ACC112 (cell line): Measurements from ENCODE around the gene BTG3.

Experiments
- H2AFZ ChIP-seq: fragments of 200-600 bp; sonication (generic); one replicate; pipeline ENCODE4 v1.6.0; 2017; ENCODE audit warnings: antibody characterized with exemption, low read length; ENCODE audit not compliant: unreplicated experiment
- H3K27ac ChIP-seq: fragments of 200-600 bp; sonication (generic); 2 replicates; pipeline ENCODE4 v1.5.1; 2014; ENCODE audit warnings: low read depth, mild to moderate bottlenecking, antibody characterized with exemption, low read length, moderate library complexity
- H3K27me3 ChIP-seq: fragments of 200-600 bp; sonication (generic); 2 replicates; pipeline ENCODE4 v1.6.1; 2014; ENCODE audit warnings: mild to moderate bottlenecking, antibody characterized with exemption, low read length, moderate library complexity, mixed read lengths; ENCODE audit not compliant: insufficient read depth
- H3K36me3 ChIP-seq: fragments of 200-600 bp; sonication (generic); 2 replicates; pipeline ENCODE4 v1.6.1; 2016; ENCODE audit warnings: mild to moderate bottlenecking, antibody characterized with exemption, low read length, moderate library complexity, mixed read lengths; ENCODE audit not compliant: insufficient read depth
- H3K4me1 ChIP-seq: fragments of 200-600 bp; sonication (generic); one replicate; pipeline ENCODE4 v1.6.1; 2016; ENCODE audit warnings: low read length, mixed read lengths; ENCODE audit not compliant: insufficient read depth, unreplicated experiment, control insufficient read depth
- H3K4me3 ChIP-seq: fragments of 200-600 bp; sonication (generic); 2 replicates; pipeline ENCODE4 v1.5.1; 2014; ENCODE audit warnings: mild to moderate bottlenecking, low read depth, low read length
- H3K79me2 ChIP-seq: fragments of 200-600 bp; sonication (generic); one replicate; pipeline ENCODE4 v1.6.0; 2016; ENCODE audit warnings: low read length; ENCODE audit not compliant: control insufficient read depth, unreplicated experiment, insufficient read depth

Gene BTG3

DNA sequence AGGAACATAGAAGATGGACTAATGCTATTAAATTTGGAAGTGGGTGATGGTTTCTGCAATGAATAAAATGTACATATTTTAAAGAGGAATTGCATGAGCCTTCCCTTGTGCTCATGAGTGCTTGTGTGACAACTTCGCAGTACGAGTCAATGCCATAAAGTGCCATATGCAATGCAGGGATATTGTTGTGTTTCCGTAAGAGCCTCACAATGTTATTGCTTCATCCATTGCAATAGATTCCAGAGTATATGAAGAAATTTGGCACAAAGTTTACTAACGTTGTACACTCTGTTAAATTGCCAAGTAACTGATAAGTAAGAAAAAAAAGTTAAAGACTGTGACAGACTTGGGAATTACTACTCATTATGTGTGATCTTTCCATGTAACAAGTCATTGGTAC, 22.3 kb downstream of the BTG3 start:
- H3K4me1 ChIP-seq, result no peaks in the 10 kb centered on the region
- H3K27ac ChIP-seq, result no peak overlapping the region
- H3K4me3 ChIP-seq, result no peak overlapping the region
- no peak overlapping the region for H2AFZ ChIP-seq
- peaks cover 7% of the 10 kb centered on the region for H3K36me3 ChIP-seq
- H3K79me2 ChIP-seq, result no peaks in the 10 kb centered on the region
- H3K27me3 ChIP-seq, result no peaks in the 10 kb centered on the region

GRCh38 chr21:17585875-17586450, 26.7 kb downstream of the BTG3 start:
- Histone ChIP-seq H3K4me3 (no peak overlapping the region), H3K27ac (no peak overlapping the region), H3K79me2 (no peaks in the 10 kb centered on the region), H2AFZ (no peak overlapping the region), H3K27me3 (peaks cover 19% of the 10 kb centered on the region), H3K4me1 (no peaks in the 10 kb centered on the region), H3K36me3 (no peaks in the 10 kb centered on the region)

DNA sequence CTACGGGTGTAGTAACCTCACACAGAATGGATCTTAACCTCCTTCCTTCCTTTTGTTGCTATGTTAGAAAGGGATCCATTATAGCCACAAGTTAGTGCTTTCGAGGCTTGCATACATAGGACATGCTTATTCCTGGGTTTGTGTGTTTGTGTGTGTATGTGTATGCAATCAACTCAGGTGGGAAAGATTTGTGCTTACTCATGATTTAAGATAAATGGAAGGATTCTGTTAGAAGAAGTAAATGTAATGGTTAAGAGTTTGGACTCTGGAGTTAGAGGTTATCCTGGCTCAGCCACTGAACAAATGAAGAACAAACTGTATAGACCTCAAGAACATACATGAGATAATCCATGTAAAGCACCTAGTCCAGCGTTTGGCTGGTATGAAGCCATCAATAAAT, 28.8 kb downstream of the BTG3 start:
- Histone ChIP-seq H3K27ac (no peak overlapping the region), H3K4me3 (no peak overlapping the region), H3K36me3 (no peaks in the 10 kb centered on the region), H2AFZ (no peak overlapping the region), H3K79me2 (no peaks in the 10 kb centered on the region), H3K27me3 (peaks cover 20% of the 10 kb centered on the region), H3K4me1 (no peaks in the 10 kb centered on the region)

DNA sequence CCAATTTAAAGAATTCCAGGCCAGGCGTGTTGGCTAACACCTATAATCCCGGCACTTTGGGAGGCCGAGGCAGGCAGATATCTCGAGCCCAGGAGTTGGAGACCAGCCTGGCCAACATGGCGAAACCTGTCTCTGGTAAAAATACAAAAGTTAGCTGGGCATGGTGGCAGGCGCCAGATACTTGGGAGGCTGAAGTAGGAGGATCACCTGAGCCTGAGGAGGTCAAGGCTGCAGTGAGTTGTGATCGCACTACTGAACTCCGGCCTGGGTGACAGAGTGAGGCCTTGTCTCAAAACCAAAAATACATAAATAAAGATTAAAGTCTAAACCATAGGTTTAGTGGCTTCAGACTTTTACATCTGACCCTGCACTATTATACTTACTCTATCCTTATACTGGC, 32.4 kb downstream of the BTG3 start:
- Histone ChIP-seq H3K79me2 (no peaks in the 10 kb centered on the region), H2AFZ (no peak overlapping the region), H3K4me1 (no peaks in the 10 kb centered on the region), H3K4me3 (no peak overlapping the region), H3K27me3 (peaks cover 38% of the 10 kb centered on the region), H3K27ac (no peak overlapping the region), H3K36me3 (no peaks in the 10 kb centered on the region)

DNA sequence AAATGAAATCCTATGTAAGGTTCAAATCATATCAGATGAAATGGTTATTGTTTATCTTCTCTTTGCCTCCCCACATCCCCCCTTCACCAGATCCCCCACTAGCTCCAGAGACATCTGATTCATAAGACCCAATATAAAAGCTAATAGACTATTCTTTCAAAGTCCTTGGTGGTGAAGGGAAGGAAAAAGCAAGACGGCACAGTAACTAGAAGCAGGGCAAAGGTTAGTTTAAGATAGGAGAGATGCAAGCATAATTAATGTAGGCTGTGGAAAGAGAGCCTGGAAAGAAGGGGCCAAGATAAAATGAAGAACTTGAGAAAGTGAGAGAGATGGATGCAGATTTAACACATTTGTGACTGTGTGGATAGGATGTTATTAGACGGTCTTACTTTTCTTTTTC, 33.8 kb downstream of the BTG3 start:
- no peak overlapping the region for H3K27ac ChIP-seq
- H3K4me1 ChIP-seq, result no peaks in the 10 kb centered on the region
- peaks cover 46% of the 10 kb centered on the region for H3K27me3 ChIP-seq
- H3K4me3 ChIP-seq, result no peak overlapping the region
- no peaks in the 10 kb centered on the region for H3K36me3 ChIP-seq
- H3K79me2 ChIP-seq, result no peaks in the 10 kb centered on the region
- H2AFZ ChIP-seq, result no peak overlapping the region

DNA sequence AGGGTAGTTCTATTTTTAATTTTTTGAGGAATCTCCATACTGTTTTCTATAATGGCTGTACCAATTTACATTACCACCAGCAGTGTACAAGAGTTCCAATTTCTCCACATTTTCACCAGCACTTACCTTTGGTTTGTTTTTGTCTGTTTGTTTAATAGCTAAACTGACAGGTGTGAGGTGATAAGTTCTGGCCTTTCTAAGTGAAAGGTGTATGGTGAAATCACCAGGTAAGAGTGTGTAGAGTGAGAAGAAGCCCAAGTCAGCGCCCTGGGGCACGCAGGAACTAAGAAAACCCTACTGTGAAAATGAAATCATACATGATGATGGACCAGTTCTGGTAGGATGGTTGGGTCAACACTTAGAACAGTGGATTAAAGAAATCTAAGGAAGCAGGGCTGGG, 34.5 kb downstream of the BTG3 start:
- no peaks in the 10 kb centered on the region for H3K79me2 ChIP-seq
- H3K27me3 ChIP-seq, result peaks cover 47% of the 10 kb centered on the region
- H3K4me1 ChIP-seq, result no peaks in the 10 kb centered on the region
- H3K36me3 ChIP-seq, result no peaks in the 10 kb centered on the region
- no peak overlapping the region for H3K27ac ChIP-seq
- no peak overlapping the region for H2AFZ ChIP-seq
- H3K4me3 ChIP-seq, result no peak overlapping the region

DNA sequence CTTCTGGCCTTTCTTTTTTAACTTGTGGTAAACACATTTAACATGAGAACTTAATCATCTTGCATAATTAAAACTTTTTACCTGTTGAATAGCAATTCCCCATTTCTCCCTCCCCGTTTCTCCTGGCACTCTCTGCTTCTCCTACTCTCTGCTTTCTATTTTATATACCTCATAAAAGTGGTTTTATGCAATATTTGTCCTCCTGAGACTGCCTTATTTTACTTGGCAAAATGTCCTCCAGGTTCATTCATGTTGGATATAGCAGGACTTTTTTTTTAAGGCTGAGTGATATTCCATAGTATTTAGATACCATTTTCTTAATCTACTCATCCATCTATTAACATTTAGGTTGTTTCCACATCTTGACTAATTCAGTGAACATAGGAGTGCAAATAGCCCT, 35.0 kb downstream of the BTG3 start:
- Histone ChIP-seq H3K79me2 (no peaks in the 10 kb centered on the region), H2AFZ (no peak overlapping the region), H3K27ac (no peak overlapping the region), H3K36me3 (no peaks in the 10 kb centered on the region), H3K4me1 (no peaks in the 10 kb centered on the region), H3K27me3 (peaks cover 47% of the 10 kb centered on the region), H3K4me3 (no peak overlapping the region)

DNA sequence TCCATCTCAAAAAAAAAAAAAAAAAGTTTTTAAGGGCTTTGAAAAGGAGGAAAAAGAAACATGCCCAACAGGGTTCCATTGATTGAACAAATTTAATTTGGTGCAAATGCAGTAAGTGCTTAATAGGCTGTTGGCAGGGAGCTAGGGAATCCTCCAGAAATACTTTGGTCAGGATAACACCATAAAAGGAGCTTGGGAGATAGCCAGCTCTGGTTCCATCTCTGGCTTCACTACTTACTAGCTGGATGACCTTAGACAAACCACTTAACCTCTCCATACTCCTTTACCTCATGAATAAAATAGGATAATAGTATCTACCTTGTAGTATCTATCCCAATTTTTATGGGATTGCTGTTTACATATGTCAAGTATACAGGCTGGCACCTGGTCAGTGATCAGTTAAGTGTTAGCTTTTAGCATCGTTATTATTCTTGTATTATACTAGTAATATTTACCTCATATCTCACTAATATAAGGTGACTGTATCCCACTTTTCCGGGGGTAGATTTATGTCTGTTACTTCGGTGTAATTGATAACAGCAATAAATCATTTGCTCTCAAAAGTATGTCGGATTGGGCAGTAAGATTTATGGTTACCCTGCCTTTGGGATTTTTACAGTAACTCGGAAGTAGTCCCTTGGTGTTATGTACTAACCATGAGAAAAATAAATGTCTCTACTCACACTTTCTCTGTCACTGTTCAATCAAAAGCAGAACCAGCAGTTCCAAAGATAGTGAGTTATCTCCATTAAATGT, 36.4 kb downstream of the BTG3 start:
- Histone ChIP-seq H3K4me3 (no peak overlapping the region), H3K27ac (no peak overlapping the region), H3K27me3 (peaks cover 55% of the 10 kb centered on the region), H3K79me2 (no peaks in the 10 kb centered on the region), H3K36me3 (no peaks in the 10 kb centered on the region), H3K4me1 (no peaks in the 10 kb centered on the region), H2AFZ (no peak overlapping the region)

DNA sequence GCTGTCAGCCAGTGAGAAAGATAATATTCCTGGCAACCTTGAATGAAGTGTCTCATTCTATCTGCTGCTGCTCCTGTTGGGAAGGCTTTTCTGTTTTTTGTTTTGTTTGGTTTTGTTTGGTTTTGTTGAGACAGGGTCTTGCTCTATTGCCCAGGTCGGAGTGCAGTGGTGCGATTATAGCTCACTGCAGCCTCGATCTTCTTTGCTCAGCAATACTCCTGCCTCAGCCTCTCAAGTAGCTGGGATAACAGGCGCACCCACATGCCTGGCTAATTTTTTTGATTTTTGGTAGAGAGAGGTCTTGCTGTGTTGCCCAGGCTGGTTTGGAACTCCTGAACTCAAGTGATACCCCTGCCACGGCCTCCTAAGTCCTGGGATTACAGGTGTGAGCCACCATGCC, 37.6 kb downstream of the BTG3 start:
- Histone ChIP-seq H3K36me3 (no peaks in the 10 kb centered on the region), H3K4me3 (no peak overlapping the region), H3K27ac (no peak overlapping the region), H3K79me2 (no peaks in the 10 kb centered on the region), H3K27me3 (peaks cover 66% of the 10 kb centered on the region), H3K4me1 (no peaks in the 10 kb centered on the region), H2AFZ (no peak overlapping the region)

- Histone ChIP-seq H3K4me1 (no peaks in the 10 kb centered on the region), H3K79me2 (no peaks in the 10 kb centered on the region), H3K36me3 (no peaks in the 10 kb centered on the region), H3K4me3 (no peak overlapping the region), H3K27me3 (peaks cover 59% of the 10 kb centered on the region), H3K27ac (no peak overlapping the region), H2AFZ (no peak overlapping the region)
Measured at GRCh38 chr21:17572431-17572830, 40.3 kb downstream of the BTG3 start.

DNA sequence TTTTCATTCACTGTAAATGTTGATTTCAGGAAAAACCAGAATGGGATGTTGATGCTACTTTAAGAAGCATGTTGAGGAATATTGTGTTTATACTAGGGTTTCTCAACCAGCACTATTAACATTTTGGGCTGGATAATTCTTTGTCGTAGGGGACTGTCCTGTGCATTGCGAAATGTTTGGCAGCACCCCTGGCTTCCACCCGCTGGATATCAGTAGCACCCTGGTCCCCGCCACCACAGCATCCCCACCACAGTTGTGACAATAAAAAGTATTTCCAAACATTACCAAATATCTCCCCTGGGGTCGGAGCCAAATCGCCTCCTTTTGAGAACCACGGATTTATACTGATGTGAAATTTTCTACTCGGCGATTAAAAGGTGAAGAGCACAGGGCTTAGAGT, 41.9 kb downstream of the BTG3 start:
- Histone ChIP-seq H3K79me2 (no peaks in the 10 kb centered on the region), H3K27ac (no peak overlapping the region), H3K4me3 (no peak overlapping the region), H2AFZ (no peak overlapping the region), H3K36me3 (no peaks in the 10 kb centered on the region), H3K4me1 (no peaks in the 10 kb centered on the region), H3K27me3 (peaks cover 55% of the 10 kb centered on the region)
